ENCODE measurements around the gene MLIP.
"Not testable (repeated sequence)": the region's sequence is repeated elsewhere in the genome, so short reads cannot be mapped to it uniquely, and the experiment has no call there.

MLIP gene
- total RNA-seq: 0 reads per million in 2 donors

GRCh38 chr6:54111341-54112045 is at the start of gene MLIP:
Gene MLIP, plus strand, starts transcription at chr6:54111443. Its CDS starts 37 bp downstream, at chr6:54111480.
- DNase-seq: no peak

- no peak for DNase-seq
Measured at GRCh38 chr6:54063228-54063539, 48.1 kb upstream of the MLIP start.

DNA sequence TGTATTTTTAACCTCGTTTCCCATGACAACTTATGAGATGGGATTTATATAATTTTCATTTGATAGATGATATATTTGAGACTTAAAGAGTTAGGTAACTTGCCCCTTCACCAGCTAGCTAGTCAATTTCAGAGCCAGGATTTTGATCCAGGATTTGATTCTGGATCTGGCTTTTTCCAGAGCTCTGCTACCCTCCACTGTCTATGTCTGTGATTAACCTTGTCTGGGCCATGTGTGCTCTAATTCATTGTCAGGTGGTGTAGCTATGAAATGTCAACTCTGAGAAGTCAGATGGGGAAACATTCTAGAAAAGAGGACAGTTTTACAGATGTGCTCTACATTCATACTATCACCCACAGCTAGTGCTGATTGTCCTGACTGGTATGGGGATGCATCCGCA is 42.5 kb upstream of the MLIP start:
- no peak for DNase-seq

DNA sequence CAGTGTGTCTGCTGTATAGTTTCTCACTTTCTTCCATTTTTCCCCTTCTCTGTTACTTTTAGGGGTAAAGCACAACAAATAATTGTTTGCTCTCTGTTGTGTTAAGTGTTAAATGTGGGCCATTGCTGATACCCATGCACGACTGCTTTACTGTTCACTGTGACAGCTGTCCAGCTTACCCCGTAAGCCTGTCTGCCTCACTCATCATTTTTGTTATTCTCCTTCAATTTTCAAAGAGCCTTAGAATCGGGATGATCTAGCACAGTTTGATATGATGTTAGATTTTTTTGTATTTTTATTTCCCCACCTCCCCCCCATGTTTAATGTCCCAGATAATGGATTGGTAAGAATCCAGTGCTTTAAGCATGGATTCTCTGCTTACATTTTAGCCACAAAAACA is 41.2 kb upstream of the MLIP start:
- no peak for DNase-seq

DNA sequence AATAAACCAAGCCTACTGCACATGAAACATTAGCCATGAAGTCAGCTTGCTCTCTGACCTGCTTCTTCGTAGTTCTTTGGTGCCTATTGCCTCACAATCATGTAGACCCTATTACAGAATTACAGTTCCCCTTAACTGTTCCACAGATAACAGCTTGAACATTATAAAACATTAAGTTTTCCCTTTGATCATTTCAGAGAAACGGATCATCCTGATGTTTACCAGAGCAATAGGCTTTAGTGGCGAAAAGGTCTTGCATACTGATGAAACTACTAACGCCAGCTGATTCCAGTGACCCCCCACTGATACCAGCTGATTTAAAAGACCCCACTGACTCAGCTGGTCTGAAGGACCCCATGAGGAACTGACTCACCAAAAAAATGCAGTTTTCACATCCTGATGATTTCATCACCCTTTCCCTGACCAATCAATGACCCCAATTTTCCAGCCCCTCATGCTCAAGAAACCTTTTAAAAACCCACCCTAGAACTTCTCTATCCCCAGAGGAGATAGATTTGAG is 39.4 kb upstream of the MLIP start:
- DNase-seq: no peak

- no peak for DNase-seq
Measured at GRCh38 chr6:54072635-54073313, 38.5 kb upstream of the MLIP start.

DNA sequence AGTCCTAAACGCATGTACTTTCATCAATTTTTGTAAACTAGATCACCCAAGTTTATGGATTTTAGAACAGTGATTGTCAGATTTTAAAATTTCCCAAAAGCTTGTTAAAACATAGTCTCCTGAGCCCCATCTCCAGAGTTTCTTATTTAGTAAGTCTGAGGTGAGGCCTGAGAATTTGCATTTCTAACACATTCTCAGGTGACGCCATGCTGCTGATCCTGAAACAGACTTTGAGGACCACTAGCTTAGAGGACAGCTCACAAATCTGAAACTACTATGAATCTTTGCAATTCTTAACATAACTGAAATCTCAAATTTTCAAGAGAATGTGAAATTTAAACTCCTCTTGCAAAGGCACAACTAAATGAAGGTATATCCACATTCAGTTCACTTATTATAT is 37.8 kb upstream of the MLIP start:
- DNase-seq: no peak

GRCh38 chr6:54074109-54074508 is 37.1 kb upstream of the MLIP start:
- no peak for DNase-seq

GRCh38 chr6:54074578-54075195 is 36.6 kb upstream of the MLIP start:
- DNase-seq: no peak

DNA sequence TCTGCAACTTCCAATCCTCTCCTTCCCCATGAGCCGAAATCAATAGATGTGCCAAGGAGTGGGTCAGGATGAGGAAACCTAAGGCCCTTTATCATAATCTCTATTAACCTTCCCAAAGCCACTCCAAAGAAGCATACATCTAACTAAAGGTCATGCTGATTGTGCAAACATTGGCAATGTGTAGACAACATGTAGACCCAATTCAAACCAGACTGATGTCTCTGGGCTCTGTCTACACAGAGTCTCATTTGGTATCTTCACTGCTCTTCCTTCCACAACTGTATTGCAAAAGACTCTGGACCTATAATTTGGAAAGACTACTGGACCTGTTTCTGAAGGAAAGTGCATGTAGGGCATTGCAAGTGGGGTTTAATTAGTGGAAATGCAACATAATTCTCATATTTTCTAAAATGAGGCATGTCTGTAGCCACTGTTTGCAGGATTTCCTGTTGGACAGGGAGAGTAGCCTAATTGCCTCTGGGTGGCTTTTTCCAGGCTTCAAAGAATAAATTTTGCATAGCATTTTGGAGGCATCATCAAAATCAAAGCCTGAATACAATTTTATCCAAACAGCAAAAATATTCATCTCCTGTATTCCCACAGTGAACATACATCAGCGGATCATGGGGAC is 35.0 kb upstream of the MLIP start:
- DNase-seq: no peak

DNA sequence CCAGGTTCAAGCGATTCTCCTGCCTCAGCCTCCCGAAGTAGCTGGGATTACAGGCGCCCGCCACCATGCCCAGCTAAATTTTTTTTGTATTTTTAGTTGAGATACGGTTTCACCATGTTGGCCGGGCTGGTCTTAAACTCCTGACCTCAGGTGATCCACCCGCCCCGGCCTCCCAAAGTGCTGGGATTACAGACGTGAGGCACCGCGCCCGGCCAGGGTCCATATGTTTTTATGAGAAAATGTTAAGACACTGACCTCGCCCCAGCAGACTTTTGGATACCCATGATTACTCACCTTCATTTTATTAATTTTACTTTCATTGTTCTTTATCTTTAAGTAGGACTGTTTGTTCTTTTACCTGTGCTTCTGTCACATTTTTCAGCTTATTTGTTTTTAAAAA is 29.7 kb upstream of the MLIP start:
- not testable (repeated sequence) for DNase-seq

GRCh38 chr6:54083287-54083686 is 28.0 kb upstream of the MLIP start:
- DNase-seq: no peak

DNA sequence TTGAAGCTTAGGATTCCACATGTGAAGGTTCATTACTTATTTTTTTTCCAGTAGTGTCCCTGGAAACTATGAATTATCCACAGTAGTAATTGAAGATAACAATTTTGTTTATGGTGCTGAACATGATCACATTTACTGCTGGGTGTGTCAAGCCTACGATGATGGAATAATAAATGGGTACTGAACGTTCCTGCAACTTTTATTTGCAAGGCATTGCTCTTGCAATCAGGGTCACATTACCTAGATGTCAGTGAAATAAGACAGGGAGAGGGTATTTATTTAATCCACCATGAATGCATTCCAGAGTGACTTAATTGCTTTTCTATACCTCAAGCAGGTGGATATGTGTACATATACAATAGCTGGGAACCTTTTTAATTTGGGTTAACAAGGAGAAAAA is 27.0 kb upstream of the MLIP start:
- DNase-seq: no peak

- no peak for DNase-seq
Measured at GRCh38 chr6:54085047-54085446, 26.2 kb upstream of the MLIP start.

GRCh38 chr6:54085541-54085940 is 25.7 kb upstream of the MLIP start:
- no peak for DNase-seq

- no peak for DNase-seq
Measured at GRCh38 chr6:54086439-54086838, 24.8 kb upstream of the MLIP start.

- DNase-seq: no peak
Measured at GRCh38 chr6:54087721-54088120, 23.5 kb upstream of the MLIP start.

DNA sequence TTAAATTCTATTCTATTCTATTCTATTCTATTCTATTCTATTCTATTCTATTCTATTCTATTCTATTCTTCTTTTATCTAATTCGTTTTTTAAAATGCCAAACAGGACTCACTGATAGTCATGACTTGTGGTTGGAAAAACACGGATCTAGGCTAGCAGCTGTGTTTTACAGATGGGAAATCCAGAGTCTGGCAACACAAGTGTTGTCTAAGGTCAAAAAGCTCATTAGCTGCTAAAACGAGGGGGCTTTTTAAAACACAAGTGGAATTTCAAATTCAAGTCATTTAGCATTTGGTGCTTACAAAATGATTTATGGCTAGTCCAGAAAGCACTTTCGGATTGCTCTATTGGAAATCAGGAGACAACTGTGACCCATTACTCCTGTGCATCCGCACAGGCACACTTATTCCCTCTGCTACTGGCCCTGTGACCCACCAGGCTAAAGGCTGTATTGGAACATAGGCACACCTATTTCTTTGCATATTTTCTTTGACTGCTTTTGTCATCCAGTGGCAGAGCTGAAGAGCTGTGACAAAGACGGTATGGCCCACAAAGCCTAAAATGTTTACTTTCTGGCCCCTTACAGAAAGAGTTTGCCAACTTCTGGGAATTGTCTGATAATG is 17.8 kb upstream of the MLIP start:
- no peak for DNase-seq

DNA sequence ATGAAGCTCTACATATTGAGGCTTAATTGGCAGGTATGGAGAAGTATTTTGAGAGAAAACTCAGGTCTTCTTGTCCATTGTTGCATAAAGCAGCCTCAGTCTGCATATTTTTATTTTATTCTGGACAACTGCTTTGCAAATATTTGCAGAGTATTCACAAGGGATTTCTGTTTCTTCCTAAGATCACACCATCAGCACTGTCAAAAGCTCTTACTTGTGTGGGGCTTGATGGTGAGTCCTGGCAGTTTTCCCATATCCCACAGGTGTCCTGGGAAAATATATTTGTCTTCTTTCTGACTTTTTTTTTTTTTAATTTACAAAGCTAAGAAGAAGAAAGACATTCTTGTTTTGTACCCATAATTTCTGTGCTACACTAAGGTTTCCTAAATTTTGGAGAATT is 16.9 kb upstream of the MLIP start:
- no peak for DNase-seq

DNA sequence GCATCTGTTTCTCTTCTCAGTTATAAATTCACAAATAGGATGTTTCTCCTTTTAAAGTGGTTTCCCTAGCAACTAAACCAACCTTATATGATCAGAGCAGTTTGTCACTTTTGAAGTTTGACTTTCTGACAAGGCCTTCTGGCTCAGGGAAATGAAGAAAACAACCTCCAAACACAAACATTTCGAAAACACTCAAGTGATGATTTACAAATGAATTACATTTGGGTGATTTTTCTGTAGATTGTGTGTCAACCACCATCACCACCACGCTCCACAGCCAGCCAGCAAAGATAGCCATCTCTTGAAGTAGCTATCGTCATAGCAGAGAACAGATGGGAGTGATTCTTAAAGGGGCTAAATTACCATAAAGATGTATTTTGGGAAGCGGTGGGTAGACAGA is 16.5 kb upstream of the MLIP start:
- DNase-seq: no peak

- DNase-seq: no peak
Measured at GRCh38 chr6:54095723-54096122, 15.5 kb upstream of the MLIP start.

DNA sequence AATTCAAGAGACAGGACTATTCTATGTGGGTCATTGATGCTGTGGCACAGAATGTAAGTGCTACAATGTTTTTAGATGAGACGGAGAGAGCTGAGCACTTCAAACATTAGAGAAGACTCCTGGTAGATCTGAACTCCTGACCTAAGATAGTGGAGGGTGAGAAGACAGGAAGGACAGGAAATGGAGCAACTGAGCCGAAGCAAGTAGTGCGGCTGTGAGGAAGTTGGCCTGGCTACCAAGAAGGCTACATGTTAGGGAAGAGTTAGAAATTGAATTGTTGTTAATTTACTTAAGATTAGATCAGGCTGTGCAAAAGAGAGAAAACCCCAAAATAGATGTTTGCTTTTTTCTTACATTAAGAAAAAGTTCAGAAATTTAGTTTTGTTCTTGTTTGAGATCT is 14.4 kb upstream of the MLIP start:
- no peak for DNase-seq

GRCh38 chr6:54097753-54098152 is 13.5 kb upstream of the MLIP start:
- no peak for DNase-seq

Data from activated gamma-delta T cell (primary cell).